GM19351 (cell line): ENCODE data around the gene MRPS10.
"Not testable (repeated sequence)": the region's sequence is repeated elsewhere in the genome, so short reads cannot be mapped to it uniquely, and the experiment has no call there.

Experiments
- ATAC-seq: cut with Tn5 transposase; IDR thresholded peaks from one replicate; pipeline ENCODE4 v1.9.1; 2021; ENCODE audit warnings: mild to moderate bottlenecking, moderate library complexity; ENCODE audit not compliant: unreplicated experiment

MRPS10 gene

GRCh38 chr6:42179261-42179944, 38.3 kb downstream of the MRPS10 start:
- ATAC-seq = no peak

GRCh38 chr6:42177514-42178364, 39.9 kb downstream of the MRPS10 start:
- ATAC-seq = no peak

- no peak for ATAC-seq
These were observed 40.7 kb downstream of the MRPS10 start for GRCh38 chr6:42176981-42177380.

- no peak for ATAC-seq
These were observed 41.8 kb downstream of the MRPS10 start for GRCh38 chr6:42175860-42176259.

GRCh38 chr6:42173101-42173500, 44.6 kb downstream of the MRPS10 start, which contains the start of gene GUCA1A:
GUCA1A (plus strand) TSS chr6:42173364; CDS start chr6:42173614, 250 bp downstream.
- no peak for ATAC-seq

GRCh38 chr6:42171813-42172581, 45.7 kb downstream of the MRPS10 start:
- no peak for ATAC-seq

- not testable (repeated sequence) for ATAC-seq
These were observed 47.9 kb downstream of the MRPS10 start for GRCh38 chr6:42169780-42170179.

GRCh38 chr6:42168650-42169049, 49.0 kb downstream of the MRPS10 start:
- ATAC-seq = no peak

- no peak for ATAC-seq
These were observed 51.1 kb downstream of the MRPS10 start for GRCh38 chr6:42166444-42167141.

GRCh38 chr6:42165016-42165415, 52.6 kb downstream of the MRPS10 start:
- no peak for ATAC-seq

GRCh38 chr6:42163981-42164380, 53.7 kb downstream of the MRPS10 start:
- no peak for ATAC-seq

GRCh38 chr6:42162812-42163211, 54.8 kb downstream of the MRPS10 start:
- no peak for ATAC-seq

GRCh38 chr6:42162384-42162783, 55.3 kb downstream of the MRPS10 start:
- no peak for ATAC-seq

- ATAC-seq = no peak
These were observed 58.1 kb downstream of the MRPS10 start for GRCh38 chr6:42159431-42160024.

- no peak for ATAC-seq
These were observed 59.0 kb downstream of the MRPS10 start for GRCh38 chr6:42158631-42159030.

GRCh38 chr6:42158011-42158410, 59.6 kb downstream of the MRPS10 start:
- ATAC-seq = no peak
